ENCODE results near the gene MAPRE2.

Gene MAPRE2

DNA sequence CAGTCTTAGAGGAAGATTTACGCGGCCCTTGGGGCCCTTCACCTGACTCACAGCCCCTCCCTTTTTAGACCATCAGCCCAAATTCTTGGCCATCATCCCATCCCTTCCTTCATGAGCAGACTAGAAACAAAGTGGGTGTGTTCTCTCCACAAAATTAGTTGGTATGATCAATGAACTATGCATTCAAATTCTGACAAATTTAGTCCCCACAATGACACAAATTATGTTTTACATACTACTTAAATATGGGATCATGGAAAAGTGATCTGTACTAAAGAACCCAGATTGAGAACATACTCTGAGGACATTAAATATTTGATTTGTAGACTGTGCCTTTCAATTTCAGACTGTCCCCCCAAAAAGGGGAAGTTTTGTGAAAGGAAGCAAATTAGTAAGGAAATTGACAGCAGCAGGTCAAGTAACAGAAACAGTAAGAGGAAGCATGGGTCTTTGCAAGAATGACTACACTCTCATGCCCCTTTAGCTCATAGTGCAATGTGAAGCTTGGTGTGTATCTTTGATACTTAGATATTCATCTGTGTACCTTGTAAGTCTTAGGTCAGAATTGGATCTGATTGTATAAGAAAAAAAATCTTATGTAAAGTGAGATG, 2.2 kb upstream of the MAPRE2 start:
- FAIRE-seq, result no peak

DNA sequence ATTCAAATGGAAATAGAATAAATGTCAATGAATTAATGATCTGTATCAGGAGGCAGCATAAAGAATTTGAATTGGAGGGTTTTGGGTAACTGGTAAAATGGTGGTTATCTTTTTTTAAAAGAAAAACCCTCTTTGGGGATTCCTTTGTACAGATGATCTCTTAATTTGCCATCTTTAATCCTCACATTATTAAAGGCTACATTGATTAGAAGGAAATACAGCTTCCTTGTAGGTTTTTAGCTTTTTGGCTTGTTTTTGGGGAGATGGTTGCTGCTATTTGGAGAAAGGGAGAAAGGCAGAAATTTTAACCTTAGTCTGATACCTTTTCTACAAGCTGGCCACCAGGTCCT, 600 bp upstream of the MAPRE2 start:
- FAIRE-seq, result no peak

DNA sequence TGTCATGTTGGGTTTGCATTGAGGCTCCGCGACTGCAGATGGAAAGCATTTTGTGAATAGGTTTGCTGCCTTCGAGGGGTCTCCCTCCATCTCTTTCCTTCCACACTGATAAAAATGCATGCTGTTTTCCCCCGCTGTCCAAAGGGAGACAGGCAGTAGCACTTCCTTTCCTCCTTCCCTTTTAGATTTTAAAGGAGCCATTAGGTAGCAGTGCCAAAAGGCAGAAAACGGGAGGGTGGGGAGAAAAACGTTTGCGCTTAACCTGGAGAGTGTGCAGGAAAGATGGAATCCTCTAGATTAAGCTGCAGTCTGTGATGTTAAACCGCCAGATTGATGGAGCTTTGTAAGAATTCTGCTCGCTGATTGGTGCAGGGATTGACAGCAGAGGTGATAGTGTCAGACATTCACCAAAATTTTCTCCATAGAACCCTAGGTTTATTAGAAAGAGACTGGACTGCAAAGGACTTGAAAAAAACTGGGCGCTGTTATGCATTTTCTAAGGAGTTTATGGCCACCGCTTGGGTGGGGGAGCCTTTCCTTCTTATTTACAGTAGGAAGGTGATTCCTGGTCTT, 688 bp downstream of the MAPRE2 start:
- no peak for FAIRE-seq

DNA sequence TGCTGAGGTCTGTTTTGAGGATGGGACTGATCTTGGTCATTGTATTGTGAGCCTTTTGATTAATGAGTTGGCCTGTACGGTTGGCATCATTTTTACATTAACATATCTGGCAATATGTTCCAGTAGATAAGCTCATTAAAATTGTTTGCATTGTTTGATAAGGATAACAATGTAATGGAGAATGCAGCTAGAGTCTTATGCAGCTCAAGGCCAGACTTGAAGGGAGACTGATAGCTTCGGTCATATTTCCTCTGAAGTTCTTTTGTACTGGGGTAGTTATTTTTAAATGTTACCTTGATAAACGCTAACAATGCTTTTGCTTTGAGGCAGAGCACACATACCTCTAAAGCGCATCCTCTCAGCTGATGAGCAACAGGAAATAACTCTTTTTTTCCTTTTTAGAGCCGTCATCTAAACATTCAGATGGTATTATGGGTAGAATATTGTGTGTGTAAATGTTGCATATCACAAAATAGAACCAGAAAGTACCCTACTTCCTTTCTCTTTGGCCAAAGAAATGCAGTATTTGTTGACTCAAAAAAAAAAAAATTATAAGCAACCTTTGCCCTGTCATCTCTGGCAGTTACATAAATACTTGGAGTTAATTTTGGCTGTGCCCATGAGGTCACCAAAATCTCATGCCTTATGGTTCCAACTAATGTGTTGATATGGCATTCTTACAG, 1.3 kb downstream of the MAPRE2 start:
- peak; percentile 27 for FAIRE-seq

DNA sequence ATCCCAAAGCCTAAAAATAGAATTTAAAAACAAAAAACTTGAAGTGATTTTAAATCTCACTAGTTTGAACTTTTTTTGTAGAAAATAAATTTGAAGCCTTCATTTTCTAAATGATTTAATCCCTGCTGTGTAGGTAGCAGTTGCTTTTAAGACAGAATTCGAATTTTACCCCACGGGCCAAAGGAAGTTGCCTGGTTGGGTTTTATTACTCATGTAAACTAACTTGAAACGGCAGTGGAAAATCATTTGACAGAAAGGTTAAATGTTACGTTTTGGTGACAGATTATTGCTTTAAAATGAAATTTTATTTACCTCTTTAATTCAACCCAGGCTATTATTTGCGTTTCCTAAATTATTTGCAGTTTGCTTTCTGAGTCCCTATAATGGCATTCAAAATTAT, 2.0 kb downstream of the MAPRE2 start:
- no peak for FAIRE-seq

DNA sequence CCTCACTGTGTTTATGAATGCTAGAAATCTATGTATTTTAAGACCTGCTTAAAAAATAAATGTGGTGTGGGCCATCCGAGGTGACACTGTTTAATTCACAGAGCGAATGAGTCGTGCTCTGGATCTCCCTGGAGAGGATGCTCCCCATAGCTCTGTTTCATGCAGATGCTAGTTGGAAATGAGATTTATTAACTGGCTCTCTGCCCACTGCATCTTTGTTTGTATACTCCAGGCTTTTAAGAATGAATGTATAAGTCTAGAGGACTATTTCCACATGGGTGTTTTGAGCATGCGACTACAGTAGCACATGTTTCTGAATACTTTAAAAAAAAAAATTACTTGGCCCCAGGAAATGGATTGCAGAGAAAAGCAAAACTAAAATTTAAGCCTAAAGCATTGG, 3.9 kb downstream of the MAPRE2 start:
- FAIRE-seq, result no peak

DNA sequence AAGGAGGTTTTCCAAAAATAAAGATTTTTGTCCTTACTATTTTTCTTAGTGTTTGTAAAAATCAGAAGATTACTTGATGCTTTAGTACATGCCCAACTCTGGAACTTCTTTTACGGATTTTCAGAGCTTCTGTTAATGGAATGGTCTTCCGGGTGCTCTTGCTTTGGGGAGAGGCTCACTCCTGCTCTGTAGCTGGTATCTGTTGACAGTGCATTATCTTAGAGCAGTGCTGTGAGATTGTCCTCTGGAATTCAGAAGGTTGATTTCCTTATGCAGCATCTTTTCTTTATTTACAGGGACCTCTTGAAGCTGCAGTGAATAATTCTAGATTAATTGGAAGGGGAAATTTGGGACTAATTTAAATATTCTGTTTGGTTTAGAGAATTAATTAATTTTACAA, 4.6 kb downstream of the MAPRE2 start:
- no peak for FAIRE-seq

DNA sequence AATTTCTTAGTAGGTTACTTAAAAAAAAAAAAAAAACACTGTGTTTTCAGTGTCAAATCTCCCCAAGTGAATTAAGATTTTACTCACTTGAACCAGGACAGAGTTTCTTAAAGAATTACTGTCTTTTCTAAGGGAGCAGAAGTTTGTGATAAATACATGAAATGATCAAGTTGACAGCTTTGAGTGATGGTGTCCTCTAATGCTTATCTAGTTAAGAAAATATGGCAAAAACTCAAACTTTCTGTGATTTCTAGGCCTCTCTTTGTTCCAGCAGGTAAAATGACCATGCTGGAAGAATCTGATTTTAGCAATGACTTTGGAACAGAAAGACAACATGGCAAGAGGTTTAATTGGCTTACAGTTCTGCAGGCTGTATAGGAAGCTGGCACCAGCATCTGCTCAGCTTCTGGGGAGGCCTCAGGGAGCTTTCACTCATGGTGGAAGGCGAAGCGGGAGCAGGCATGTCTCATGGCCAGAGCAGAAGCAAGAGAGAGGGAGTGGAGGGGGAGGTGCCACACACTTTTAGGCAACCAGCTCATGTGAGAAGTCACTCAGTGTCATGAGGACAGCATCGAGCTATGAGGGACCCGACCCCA, 6.6 kb downstream of the MAPRE2 start:
- no peak for FAIRE-seq

DNA sequence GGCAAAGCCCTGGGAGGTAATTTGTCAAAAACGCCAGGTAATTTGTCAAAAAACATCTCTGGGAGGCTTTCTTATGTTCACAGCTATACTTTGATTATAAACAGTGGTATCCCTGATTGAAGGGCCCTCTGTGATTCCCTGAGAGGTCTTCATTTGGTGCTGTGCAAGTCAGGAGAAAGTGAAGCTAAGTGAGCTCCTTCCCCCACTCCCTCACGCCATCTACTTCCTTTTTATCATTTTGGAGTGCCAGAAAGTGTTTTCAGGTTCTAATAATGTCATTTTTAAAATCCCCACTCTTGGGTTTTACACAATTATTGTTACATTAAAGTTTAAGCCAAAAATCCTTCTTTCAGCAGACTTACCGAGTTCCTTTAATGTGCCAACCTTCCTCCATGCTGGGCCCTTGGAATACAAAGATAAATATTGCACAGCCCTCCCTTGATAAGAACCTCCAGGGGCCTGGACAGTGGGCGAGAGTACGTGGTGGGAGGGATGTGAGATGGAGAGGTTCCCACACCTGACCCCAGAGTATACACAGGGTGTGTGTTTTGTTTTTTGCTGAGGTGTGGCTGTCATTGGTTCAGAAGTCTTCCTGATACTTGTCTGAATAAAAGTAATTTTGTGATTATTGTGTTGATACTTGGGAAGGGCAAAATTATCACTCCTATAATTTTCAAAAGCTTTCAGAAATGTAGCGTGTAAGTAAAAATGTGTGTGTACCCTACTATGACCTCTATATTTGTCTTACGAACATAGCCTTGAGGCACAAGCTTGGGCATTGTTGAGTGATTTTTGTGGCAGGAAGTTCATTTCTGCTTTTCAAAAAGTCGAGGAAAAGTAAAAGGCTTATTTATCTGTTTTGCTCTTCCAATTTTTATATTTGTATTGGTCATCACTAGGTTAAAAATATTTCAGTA, 8.2 kb downstream of the MAPRE2 start:
- FAIRE-seq, result no peak

DNA sequence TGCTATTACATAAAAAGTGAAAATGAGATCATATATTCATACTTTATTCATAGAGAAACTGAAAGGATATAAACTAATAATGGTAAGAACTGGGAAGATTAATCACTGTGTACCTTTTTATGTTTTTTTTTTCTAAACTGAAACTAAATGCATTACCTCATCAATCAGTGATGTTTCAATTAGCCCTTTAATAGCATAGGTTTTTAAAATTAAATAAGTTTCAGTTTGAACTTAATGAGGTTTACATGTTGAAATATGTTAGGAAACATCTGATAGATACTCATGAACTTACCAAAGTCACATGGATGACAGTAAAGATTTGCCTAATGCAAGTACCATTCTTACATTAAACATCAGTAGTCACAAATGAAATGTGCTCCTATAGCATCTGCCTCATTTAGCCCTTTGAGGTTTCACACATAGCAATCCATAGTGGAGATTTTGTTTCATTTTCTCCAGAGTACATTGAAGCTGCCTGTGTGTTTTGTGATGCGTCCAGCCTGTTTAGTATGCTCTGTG, 8.9 kb downstream of the MAPRE2 start:
- no peak for FAIRE-seq

DNA sequence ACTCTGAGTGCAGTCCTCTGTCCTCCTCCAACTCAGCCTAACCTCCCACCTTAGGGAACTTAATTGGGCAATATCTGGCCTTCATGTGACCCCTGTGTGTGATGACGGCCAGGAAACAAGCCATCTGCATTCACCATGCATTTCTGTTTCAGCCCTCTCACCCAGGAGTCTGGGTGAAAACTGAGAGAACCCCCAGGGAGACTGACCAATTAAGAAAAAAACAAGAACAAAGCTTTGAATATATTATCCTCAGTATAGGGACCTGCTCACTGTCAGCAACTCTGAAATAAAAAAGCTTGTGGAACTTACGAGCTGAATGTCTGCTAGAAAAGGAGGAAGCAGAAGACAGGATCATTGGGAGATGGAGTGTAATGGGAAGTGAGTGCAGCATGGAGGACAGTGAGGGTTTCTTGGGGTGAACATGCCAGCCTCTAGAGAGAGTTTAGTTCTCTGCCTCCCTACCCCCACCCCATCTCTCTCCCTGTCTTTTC, 9.5 kb downstream of the MAPRE2 start:
- no peak for FAIRE-seq

DNA sequence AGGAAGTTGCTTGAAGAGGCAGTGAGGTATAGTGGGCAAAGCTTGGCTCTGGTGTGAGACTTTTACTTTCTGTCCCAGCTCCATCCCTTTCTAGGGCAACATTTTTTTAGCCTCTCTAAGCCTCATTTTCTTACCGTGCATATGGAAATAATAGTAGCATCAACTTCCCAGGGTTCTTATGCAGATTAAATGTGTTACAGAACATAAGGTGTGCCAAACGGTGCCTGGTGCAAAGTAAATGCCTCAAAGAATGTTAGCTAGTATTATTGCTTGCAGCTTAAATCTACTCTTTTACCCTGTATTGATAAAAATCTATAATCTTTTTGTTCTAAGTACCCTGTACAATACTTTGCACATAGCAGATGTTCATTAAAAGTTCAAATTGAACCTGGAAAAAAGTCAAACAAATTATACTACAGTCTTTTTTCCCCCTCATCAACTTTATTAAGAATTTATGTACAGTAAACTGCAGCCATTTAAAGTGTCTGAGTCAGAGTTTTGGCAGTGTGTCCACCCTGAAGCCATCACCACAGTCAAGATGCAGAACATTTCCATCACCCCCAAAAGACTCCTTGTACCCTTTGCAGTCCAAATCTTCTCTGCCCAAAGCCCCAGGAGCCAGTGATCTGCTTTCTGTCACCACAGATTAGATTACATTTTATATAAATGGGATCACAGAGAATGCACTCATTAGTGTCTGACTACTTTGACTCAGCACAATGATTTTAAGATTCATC, 10.6 kb downstream of the MAPRE2 start:
- FAIRE-seq, result no peak

DNA sequence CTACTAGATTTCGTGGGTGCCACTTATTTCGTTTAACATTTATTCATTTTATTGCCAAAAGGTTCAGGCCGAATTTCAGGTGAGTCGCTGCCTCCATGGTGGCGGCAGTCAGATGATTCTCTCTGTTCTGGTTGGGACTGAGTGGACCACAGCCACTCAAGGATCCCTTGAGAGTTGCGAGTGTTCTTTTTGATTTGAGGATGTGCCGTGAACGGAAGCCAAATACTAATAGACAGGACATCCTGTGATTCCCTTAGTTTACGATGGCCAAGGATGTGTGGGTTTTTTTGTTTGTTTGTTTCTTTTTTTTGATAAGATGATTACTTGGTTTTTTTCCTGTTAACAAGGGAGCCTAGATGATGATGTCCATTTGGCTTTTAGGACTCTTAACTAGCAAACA, 13.2 kb downstream of the MAPRE2 start:
- no peak for FAIRE-seq

DNA sequence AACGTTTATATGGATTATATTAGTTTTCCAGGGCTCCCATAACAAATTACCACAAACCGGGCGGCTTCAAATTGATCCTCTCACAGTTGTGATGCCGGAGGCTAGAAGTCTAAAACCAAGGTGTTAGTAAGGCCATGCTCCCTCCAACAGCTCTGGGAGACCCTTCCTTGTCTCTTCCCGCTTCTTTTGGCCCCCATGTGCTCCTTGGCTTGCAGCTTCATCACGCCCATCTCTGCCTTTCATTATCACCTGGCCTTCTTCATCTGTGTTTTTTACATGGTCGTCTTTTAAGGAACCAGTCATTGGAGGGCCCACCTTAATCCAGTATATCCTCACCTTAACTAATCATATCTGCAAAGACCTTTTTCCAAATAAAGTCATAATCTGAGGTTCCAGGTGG, 13.9 kb downstream of the MAPRE2 start:
- FAIRE-seq, result no peak

DNA sequence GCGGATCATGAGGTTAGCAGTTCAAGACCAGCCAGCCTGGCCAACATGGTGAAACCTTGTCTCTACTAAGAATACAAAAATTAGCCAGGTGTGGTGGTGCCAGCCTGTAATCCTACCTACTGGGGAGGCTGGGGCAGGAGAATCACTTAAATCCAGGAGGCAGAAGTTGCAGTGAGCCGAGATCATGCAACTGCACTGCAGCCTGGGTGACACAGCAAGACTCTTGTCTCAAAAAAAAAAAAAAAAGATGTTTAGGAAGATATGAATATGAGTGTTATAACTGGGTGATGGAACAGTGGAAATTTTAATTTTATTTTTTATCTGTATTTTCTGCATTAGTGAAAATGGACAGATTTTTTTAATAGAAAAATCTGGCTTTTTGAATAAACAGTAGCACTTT, 14.5 kb downstream of the MAPRE2 start:
- peak; percentile 41 for FAIRE-seq

DNA sequence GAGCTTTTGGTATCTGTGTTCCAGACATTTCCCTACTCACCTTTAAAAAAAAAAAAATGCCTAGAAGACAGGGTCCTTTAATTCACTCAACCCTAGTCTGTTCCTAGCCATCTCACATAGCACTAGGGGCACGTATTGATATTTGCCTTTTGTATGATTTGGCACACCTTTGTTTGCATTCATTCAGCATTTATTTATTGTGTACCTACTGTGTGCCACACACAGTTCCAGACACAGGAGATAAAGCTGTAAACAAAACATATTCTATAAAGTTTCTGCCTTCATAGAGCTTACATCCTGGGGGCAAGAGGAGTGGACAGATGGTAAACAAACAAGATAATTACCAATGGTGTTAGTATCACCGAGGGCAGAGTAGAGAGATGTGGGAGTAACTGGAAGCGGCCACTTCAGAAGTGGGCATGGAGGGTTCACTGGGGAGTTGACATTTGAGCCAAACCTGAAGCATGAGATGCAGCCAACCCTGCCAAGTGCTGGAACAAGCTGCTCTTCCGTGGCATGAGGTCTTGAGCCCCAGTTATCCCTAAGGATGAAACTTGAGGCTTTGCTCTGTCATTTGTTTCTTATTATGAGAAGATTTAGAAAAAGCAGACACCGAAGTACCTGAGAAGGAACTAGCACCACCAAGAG, 18.2 kb downstream of the MAPRE2 start:
- no peak for FAIRE-seq

DNA sequence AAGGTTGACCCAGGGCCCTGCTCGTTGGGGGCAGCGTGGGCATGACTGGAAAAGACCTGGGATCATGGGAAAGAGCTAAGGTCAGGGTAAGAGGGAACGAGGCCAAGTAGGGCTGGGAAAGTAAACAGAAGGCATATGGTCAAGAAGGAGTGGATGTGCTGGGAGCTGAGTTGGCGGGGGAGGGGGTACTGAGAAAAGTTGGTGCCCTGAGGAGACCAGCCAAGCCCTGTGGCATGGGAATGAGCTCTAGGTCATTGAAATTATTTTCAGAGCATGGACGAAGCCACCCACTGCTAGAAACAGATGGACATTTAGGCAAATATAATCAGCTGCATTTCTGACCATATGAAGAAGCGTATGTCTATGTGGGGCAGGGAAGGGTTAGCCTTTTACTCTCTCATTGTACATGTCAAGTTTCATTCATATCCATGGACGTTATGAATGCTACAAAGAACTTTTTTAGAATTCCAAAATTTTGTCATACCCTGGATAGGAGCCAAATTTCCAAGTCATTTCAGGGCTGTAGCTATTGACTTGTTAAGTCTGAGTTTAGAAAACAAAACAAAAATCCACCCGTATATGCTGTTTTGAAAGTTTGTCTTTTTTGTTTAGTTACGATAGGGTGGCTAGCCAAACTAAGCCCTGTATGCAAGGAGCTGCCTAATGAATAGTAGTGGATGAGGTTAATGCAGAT, 19.1 kb downstream of the MAPRE2 start:
- no peak for FAIRE-seq

DNA sequence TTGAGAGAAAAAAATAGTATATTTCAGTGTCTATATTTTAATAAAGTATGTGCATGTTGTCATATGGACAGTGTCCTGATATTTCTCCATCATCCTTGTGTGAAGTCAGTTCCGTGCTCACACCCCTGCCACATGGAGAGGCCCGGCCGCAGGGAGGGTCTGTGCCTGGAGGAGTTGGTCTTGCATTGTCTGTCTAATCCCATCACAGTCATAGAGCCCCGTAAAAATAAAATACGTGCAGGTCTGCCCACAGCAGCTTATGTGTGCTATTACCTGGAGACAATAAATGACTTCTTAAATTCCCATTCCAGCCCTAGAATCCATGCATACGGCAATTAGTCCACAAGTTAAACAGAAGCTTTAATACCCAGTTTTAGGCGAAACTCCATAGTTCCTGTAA, 20.1 kb downstream of the MAPRE2 start:
- FAIRE-seq, result no peak

DNA sequence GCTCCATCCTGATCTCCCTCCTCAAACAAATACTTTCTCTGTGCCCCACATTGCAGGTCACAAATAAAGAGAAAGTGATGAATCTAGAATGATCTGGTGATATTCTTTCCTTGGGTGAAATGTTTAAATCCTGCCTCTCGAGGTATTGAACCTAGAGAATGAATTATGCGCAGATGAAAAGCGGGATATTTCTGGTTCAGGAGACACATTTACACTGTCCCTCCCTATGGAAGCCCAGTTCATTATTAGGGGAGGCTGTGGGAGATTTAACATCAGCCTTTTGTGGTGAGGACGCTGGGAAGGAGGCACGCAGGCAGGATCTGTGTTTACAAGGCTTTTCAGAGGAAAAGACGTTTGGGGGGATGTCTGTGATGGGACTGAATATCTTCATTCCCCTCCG, 20.6 kb downstream of the MAPRE2 start:
- no peak for FAIRE-seq

DNA sequence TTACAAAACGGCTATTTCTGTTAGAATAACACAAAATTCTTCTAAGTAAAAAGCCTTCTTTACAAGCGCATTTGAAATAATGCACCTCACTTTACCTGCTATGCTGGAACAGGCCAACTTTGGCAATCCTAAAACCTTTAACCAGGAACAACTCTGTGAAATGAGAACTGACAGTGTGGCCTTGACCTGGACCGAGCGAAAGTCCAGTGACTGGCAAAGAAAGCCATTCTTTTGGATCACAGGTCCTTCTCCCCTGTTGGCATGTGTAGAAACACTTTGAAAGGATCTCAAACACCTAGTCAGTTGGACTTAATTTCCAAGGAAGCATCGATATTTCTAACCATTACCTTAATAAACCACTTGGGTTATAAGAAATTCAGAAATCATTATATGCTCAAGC, 21.2 kb downstream of the MAPRE2 start:
- no peak for FAIRE-seq
